Calu3 (cell line): ENCODE results near the gene MYOF. TPM values are rescaled to one million over a fixed set of nuclear protein-coding genes. Genes with fewer than 3 reads are reported as not detected.
A peak's percentile ranks its signal among the peaks of the same experiment; 100 is the strongest.
"Not testable (repeated sequence)": the region's sequence is repeated elsewhere in the genome, so short reads cannot be mapped to it uniquely, and the experiment has no call there.

Experiments used
- BruUV-seq: library from RNA; stranded (reverse); fragments of 400-500 nt; replicated peaks from 2 replicates; lab custom pipeline; 2021; lab: Mats Ljungman, UMichigan
- CTCF ChIA-PET: fragments of 300-600 bp; sonication (Branson Sonifier 250); formaldehyde crosslinking; loops from one replicate; lab custom pipeline; 2022; ENCODE audit warnings: antibody characterized with exemption; lab: Charles Lee
- DNase-seq: peaks from one replicate; pipeline ENCODE4 v3.0.0; 2022
- H3K27ac Mint-ChIP-seq: one replicate; pipeline ENCODE4 v1.8.0; 2022; ENCODE audit warnings: mixed read lengths; ENCODE audit not compliant: unreplicated experiment
- H3K27me3 Mint-ChIP-seq: one replicate; pipeline ENCODE4 v1.8.0; 2022; ENCODE audit warnings: mixed read lengths; ENCODE audit not compliant: unreplicated experiment
- H3K36me3 Mint-ChIP-seq: one replicate; pipeline ENCODE4 v1.8.0; 2022; ENCODE audit warnings: mild to moderate bottlenecking, moderate library complexity, mixed read lengths; ENCODE audit not compliant: insufficient read depth, unreplicated experiment
- H3K4me1 Mint-ChIP-seq: one replicate; pipeline ENCODE4 v1.8.0; 2022; ENCODE audit warnings: mild to moderate bottlenecking, low read depth, mixed read lengths; ENCODE audit not compliant: unreplicated experiment
- H3K4me3 Mint-ChIP-seq: one replicate; pipeline ENCODE4 v1.8.0; 2022; ENCODE audit warnings: mild to moderate bottlenecking, low read depth, moderate library complexity, mixed read lengths; ENCODE audit not compliant: unreplicated experiment
- H3K9me3 Mint-ChIP-seq: one replicate; pipeline ENCODE4 v1.8.0; 2022; ENCODE audit warnings: low read depth, mixed read lengths; ENCODE audit not compliant: unreplicated experiment
- CTCF ChIP-seq: fragments of 200-600 bp; IDR thresholded peaks from one replicate; pipeline ENCODE4 v1.8.0; 2022; ENCODE audit warnings: antibody characterized with exemption; ENCODE audit not compliant: unreplicated experiment
- intact Hi-C: fragments of 100-400 bp; cut with micrococcal nuclease; formaldehyde crosslinking; loops from one replicate; pipeline ENCODE4 v1.10.0; 2022; ENCODE audit not compliant: unreplicated experiment
- total RNA-seq: library from RNA; stranded (reverse); gene quantifications from 2 replicates; pipeline ENCODE4 v1.2.3, GENCODE V29; 2022

MYOF gene
- total RNA-seq, 1 experiment from 2014 or later = 474 TPM

- BruUV-seq = no TSS peak
- no peak overlapping the region for H3K4me3 Mint-ChIP-seq
Observed at GRCh38 chr10:93367664-93368063, 114.5 kb downstream of the MYOF start.

GRCh38 chr10:93364966-93365365 is 117.2 kb downstream of the MYOF start:
- no peak for DNase-seq
- H3K36me3 Mint-ChIP-seq = peaks cover 70% of the 10 kb centered on the region
- CTCF ChIA-PET = no interaction called here
- no peak for TF ChIP-seq CTCF
- no peak overlapping the region for H3K4me3 Mint-ChIP-seq
- H3K27me3 Mint-ChIP-seq = no peaks in the 10 kb centered on the region
- peaks cover 23% of the 10 kb centered on the region for H3K4me1 Mint-ChIP-seq
- peak overlapping the region; percentile 58 for H3K27ac Mint-ChIP-seq
- no TSS peak for BruUV-seq
- no peaks in the 10 kb centered on the region for H3K9me3 Mint-ChIP-seq
- intact Hi-C loops = no loop called here

More at GRCh38 chr10:93367664-93368063, 114.5 kb downstream of the MYOF start:
- CTCF ChIA-PET = no interaction called here
- intact Hi-C loops = no loop called here
- H3K27ac Mint-ChIP-seq = peak overlapping the region; percentile 73
- TF ChIP-seq CTCF = no peak
- no peak for DNase-seq
- no peaks in the 10 kb centered on the region for H3K27me3 Mint-ChIP-seq
- H3K9me3 Mint-ChIP-seq = no peaks in the 10 kb centered on the region
- peaks cover 78% of the 10 kb centered on the region for H3K36me3 Mint-ChIP-seq
- H3K4me1 Mint-ChIP-seq = peaks cover 23% of the 10 kb centered on the region

- H3K36me3 Mint-ChIP-seq = peaks cover 61% of the 10 kb centered on the region
- H3K4me3 Mint-ChIP-seq = no peak overlapping the region
- no peak overlapping the region for H3K27ac Mint-ChIP-seq
- no peaks in the 10 kb centered on the region for H3K9me3 Mint-ChIP-seq
- no TSS peak for BruUV-seq
- CTCF ChIA-PET = interaction anchor here (0.6 kb wide), 1 partner anchor 77 kb away, joined by 4 read pairs; no protein-coding TSS in a partner anchor
- intact Hi-C loops = no loop called here
- H3K27me3 Mint-ChIP-seq = no peaks in the 10 kb centered on the region
- peaks cover 23% of the 10 kb centered on the region for H3K4me1 Mint-ChIP-seq
- no peak for TF ChIP-seq CTCF
- DNase-seq = peak; percentile 54
Observed at GRCh38 chr10:93363891-93364648, 118.1 kb downstream of the MYOF start.

GRCh38 chr10:93358398-93358797 is 123.7 kb downstream of the MYOF start:
- H3K4me3 Mint-ChIP-seq, H3K27ac Mint-ChIP-seq, H3K27me3 Mint-ChIP-seq, BruUV-seq, intact Hi-C loops, DNase-seq, H3K9me3 Mint-ChIP-seq: not testable (repeated sequence)
- H3K4me1 Mint-ChIP-seq = peaks cover 18% of the 10 kb centered on the region
- H3K36me3 Mint-ChIP-seq = peaks cover 63% of the 10 kb centered on the region
- CTCF ChIA-PET = interaction anchor here (1.0 kb wide), 1 partner anchor 18 kb away, joined by 3 read pairs; no protein-coding TSS in a partner anchor

GRCh38 chr10:93357680-93358079 is 124.5 kb downstream of the MYOF start:
- DNase-seq = peak; percentile 7
- intact Hi-C loops = no loop called here
- Mint-ChIP-seq H3K9me3 (no peaks in the 10 kb centered on the region), H3K36me3 (peaks cover 59% of the 10 kb centered on the region), H3K27ac (peak overlapping the region; percentile 73), H3K27me3 (no peaks in the 10 kb centered on the region), H3K4me1 (peaks cover 18% of the 10 kb centered on the region), H3K4me3 (no peak overlapping the region)
- CTCF ChIA-PET = interaction anchor here (0.9 to 1.0 kb wide), 2 partner anchors 19 to 125 kb away, joined by 3 to 4 read pairs; partner anchors contain the start of gene MYOF
- BruUV-seq = no TSS peak
- no peak for TF ChIP-seq CTCF
